ENCODE results near the gene GNG3. TPM values are rescaled to one million over a fixed set of nuclear protein-coding genes. Genes with fewer than 3 reads are reported as not detected.

Gene GNG3
- polyA plus RNA-seq, 2 of the 4 experiments (the other 2 are of a cell fraction): not detected

GRCh38 chr11:62706850-62707247 is 627 bp upstream of the GNG3 start:
- Histone ChIP-seq H3K4me1 (peaks cover 26% of the 10 kb centered on the region), H3K9me3 (no peaks in the 10 kb centered on the region), H3K4me3 (no peak overlapping the region), H3K27ac (peak overlapping the region in 1 of 2 experiments; percentile 92; a peak in 2 of 6 replicates), H3K4me2 (peak overlapping the region; percentile 78)
- FAIRE-seq: no peak
- TF ChIP-seq TFCP2L1 (CRISPR knock-in tag; IDR thresholded peaks at IDR 0.05): no peak
- no peak for TF ChIP-seq SMC3 (IDR thresholded peaks at IDR 0.05)
- no peak for TF ChIP-seq JUNB (IDR thresholded peaks at IDR 0.05)
- TF ChIP-seq E2F6 (IDR thresholded peaks at IDR 0.05; ENCODE audit: borderline replicate concordance, low read depth): no peak
- TF ChIP-seq SREBF2 (IDR thresholded peaks at IDR 0.05): no peak
- no peak for TF ChIP-seq ELK1 (IDR thresholded peaks at IDR 0.05; ENCODE audit: low read depth, low read length)
- TF ChIP-seq FOXS1 (CRISPR knock-in tag; IDR thresholded peaks at IDR 0.05): no peak
- TF ChIP-seq CBX8 (IDR thresholded peaks at IDR 0.05): no peak
- no peak for TF ChIP-seq NPAS2 (CRISPR knock-in tag; IDR thresholded peaks at IDR 0.05; ENCODE audit: borderline replicate concordance)
- no peak for TF ChIP-seq ZSCAN20 (CRISPR knock-in tag; IDR thresholded peaks at IDR 0.05)
- no peak for TF ChIP-seq ZNF302 (CRISPR knock-in tag; IDR thresholded peaks at IDR 0.05)
- ATAC-seq: no peak
- POLR2A ChIA-PET: interaction anchor here (1.0 to 6.1 kb wide), 7 partner anchors 21 to 294 kb away, joined by 3 to 64 read pairs (median 7); partner anchors contain the start of genes C11orf98, CSKMT, EEF1G and HNRNPUL2
- no peak for DNase-seq (ENCODE audit: low read depth in 1 of 2, low spot score in 1 of 2)
- 85% methylated on average over 8 of the region's 8 CpGs for WGBS (ENCODE audit: missing lambda C conversion rate)
- CTCF ChIA-PET: interaction anchor here (1.0 to 5.3 kb wide), 8 partner anchors 9 to 56 kb away, joined by 3 to 37 read pairs (median 6); partner anchors contain the start of genes HNRNPUL2, LBHD1, TTC9C and UQCC3

- DNase-seq (ENCODE audit: low read depth in 1 of 2, low spot score in 1 of 2) (no peak), FAIRE-seq (no peak), ATAC-seq (no peak)
- Histone ChIP-seq H3K27ac (peak overlapping the region in 1 of 2 experiments; percentile 91; a peak in 3 of 6 replicates), H3K4me2 (peak overlapping the region; percentile 89), H3K4me1 (peaks cover 41% of the 10 kb centered on the region), H3K9me3 (no peaks in the 10 kb centered on the region), H3K4me3 (no peak overlapping the region)
- TF ChIP-seq ESRRA (IDR thresholded peaks at IDR 0.05; ENCODE audit: borderline replicate concordance, low read length) (no peak), USF2 (IDR thresholded peaks at IDR 0.05) (no peak), PBX3 (IDR thresholded peaks at IDR 0.05) (no peak)
- ChIA-PET CTCF (interaction anchor here (0.7 to 5.3 kb wide), 11 partner anchors 8 to 334 kb away, joined by 3 to 37 read pairs (median 4); partner anchors contain the start of genes HNRNPUL2, LBHD1, TTC9C and UQCC3), POLR2A (interaction anchor here (0.5 to 6.1 kb wide), 6 partner anchors 10 to 148 kb away, joined by 3 to 64 read pairs (median 3); partner anchors contain the start of genes B3GAT3, C11orf98, CSKMT and HNRNPUL2)
- WGBS (ENCODE audit: missing lambda C conversion rate): 92% methylated on average over 5 of the region's 5 CpGs
These were observed 916 bp downstream of the GNG3 start for GRCh38 chr11:62708392-62708791.

GRCh38 chr11:62708793-62709192 is 1.3 kb downstream of the GNG3 start:
- peak overlapping the region; percentile 79 to 91 for H3K27ac ChIP-seq
- DNase-seq (ENCODE audit: low read depth in 1 of 2, low spot score in 1 of 2) (no peak), FAIRE-seq (no peak), ATAC-seq (no peak)
- H3K9me3 ChIP-seq: no peaks in the 10 kb centered on the region
- POLR2A ChIA-PET: interaction anchor here (0.6 to 6.1 kb wide), 14 partner anchors 9 to 147 kb away, joined by 3 to 64 read pairs (median 4); partner anchors contain the start of genes B3GAT3, C11orf98, CSKMT and HNRNPUL2
- WGBS (ENCODE audit: missing lambda C conversion rate): 80% methylated on average over 7 of the region's 7 CpGs
- CTCF ChIA-PET: interaction anchor here (0.6 to 5.3 kb wide), 11 partner anchors 8 to 78 kb away, joined by 3 to 37 read pairs (median 4); partner anchors contain the start of genes HNRNPUL2, LBHD1, TTC9C and UQCC3
- H3K4me3 ChIP-seq: peak overlapping the region; percentile 41
- H3K4me2 ChIP-seq: peak overlapping the region; percentile 89
- peaks cover 45% of the 10 kb centered on the region for H3K4me1 ChIP-seq
- TF ChIP-seq MAZ (IDR thresholded peaks at IDR 0.05; ENCODE audit: borderline replicate concordance, low read depth, low read length): no peak
- no peak for TF ChIP-seq ELK1 (IDR thresholded peaks at IDR 0.05; ENCODE audit: low read depth, low read length)
- TF ChIP-seq MAFK (IDR thresholded peaks at IDR 0.05; ENCODE audit: partially characterized antibody): no peak
- no peak for TF ChIP-seq ZFP36 (IDR thresholded peaks at IDR 0.05; ENCODE audit: borderline replicate concordance, partially characterized antibody)
- no peak for TF ChIP-seq E2F6 (IDR thresholded peaks at IDR 0.05; ENCODE audit: borderline replicate concordance, low read depth)
- no peak for TF ChIP-seq FOXS1 (CRISPR knock-in tag; IDR thresholded peaks at IDR 0.05)
- no peak for TF ChIP-seq EHF (CRISPR knock-in tag; IDR thresholded peaks at IDR 0.05)
- TF ChIP-seq RNF2 (IDR thresholded peaks at IDR 0.05; ENCODE audit: borderline replicate concordance, low read depth): no peak

All from A549 (cell line).